Stimulated activated CD4-positive, alpha-beta T cell treated with anti-CD3 and anti-CD28 coated beads, Interleukin-2, amount 100 ng/mL, for 4 hours (primary cell): ENCODE measurements around the gene PROM2.

Experiments
- DNase-seq: peaks from one replicate; pipeline ENCODE4 v3.0.0-alpha.2; 2020; ENCODE audit warnings: low read depth

Gene PROM2

GRCh38 chr2:95307878-95308277 lies 33.6 kb downstream of the PROM2 start:
- no peak for DNase-seq

GRCh38 chr2:95308426-95308990 lies 34.3 kb downstream of the PROM2 start:
- DNase-seq, result no peak

GRCh38 chr2:95309599-95309998 lies 35.4 kb downstream of the PROM2 start:
- DNase-seq, result no peak

DNA sequence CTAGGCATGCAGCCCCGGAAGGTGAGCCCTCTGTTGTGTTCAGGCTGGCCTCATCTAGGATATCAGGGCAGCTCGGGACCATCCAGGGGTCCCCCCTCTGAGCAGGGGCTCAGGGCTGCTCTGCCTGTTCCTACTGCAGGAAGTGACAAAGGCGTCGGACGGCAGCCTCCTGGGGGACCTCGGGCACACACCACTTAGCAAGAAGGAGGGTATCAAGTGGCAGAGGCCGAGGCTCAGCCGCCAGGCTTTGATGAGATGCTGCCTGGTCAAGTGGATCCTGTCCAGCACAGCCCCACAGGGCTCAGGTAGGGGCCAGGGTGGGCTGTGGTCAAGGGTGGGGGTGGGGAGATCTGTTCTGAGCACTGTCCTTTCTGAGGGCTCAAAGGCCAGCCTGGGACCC lies 36.0 kb downstream of the PROM2 start:
- DNase-seq, result no peak

DNA sequence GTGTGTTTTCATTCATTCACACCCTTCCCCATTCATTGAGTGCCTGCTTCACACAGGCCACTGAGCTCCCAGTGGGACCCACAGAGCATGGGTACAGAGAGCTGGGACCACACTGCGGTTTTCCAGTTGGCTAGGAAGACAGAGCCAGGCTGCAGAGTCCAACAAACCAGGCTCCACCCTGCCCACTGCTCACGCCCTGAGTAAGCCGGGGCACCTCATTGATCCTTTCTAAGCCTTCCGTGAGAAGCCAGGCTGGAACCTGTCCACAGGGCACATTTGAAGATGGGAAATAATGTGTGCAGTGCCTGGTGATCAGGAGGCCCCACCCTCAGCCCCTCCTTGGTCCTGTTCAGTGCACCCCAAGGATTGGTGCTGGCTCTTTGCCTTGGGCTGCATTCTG lies 36.4 kb downstream of the PROM2 start:
- no peak for DNase-seq

DNA sequence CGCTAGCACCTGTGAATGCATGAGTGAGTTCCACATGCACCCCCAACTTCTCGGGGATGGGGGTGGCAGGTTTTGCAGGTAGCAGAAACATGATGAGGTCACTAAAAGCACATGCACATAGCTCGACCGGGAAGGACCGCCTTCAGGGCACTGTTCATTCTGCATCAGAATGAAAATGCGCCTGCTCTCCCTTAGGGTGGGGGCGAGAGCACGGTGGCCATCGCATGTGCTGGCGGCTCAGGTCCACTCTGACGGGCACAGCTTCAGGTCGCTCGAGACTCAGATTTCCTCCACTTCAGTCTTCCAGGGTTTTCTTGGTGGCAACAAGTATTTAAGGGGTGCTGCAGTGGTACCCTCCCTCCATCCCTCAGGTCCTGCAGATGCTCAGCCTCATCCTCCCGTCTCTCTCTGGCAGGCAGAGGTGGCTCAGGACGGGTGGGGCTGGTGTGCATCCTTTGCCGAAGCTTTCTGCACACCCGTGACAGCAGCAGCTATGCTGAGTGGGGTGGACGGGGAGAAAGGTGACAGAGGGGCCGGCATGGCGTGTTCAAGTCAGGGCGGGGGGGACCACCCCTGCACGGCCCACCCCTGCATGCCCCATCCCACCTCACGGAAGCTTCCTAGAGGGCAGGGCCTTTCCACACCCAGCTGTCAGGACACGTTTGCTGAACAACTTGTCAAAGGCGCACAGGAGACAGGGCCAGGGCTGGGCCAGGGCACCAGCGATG lies 37.7 kb downstream of the PROM2 start:
- no peak for DNase-seq

DNA sequence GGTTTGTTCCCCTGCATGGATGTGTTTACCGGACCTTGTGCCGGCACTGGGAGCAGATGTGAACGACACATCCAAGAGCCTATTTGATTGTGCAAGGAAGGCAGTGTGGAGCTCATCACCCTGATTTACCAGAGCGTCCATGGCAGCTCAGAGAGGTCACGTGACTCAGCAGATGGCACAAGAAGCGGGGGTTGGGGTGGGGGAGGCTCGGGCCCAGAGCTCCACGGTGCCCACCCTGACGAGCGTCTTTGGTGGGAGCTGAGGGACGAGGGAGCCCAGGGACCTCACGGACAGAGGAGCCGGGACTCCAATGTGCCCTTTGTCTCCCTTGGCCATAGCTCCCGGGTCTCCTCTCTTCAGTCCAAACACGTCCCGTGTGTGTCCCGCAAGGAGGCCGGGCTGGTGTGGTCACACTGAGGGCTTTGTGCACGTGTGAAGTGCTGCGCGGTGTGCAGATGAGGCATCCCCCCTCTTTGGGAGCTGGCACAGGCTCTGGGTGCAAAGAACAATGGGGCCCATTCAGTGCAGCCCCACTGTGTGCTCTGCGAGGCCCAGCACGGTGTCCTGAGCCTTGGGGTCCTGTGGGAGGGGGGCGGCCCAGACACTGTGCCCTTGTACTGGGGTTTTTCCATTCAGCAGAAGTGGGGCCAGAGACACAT lies 38.4 kb downstream of the PROM2 start:
- DNase-seq, result no peak

GRCh38 chr2:95313296-95314131 lies 39.3 kb downstream of the PROM2 start:
- DNase-seq, result no peak

DNA sequence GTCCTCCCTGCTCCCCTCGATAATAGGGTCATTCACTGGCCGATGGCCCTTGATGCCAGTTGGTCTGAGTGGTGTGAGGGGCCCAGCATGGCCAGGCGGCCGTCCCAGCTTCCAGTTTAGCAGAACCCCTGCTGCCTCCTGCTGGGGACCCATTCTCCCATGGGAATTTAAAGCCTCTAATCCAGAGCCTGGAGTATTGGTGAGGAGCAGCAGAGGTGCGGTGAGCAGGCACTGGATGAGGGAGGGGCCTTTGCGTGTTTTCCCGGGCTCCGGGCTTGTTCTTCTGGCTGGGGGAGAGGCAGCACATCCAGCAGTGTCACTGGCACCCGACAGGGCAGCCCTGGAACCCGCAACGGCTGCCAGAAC lies 40.3 kb downstream of the PROM2 start:
- no peak for DNase-seq

- no peak for DNase-seq
Measured at GRCh38 chr2:95314964-95315611, 40.8 kb downstream of the PROM2 start.

- no peak for DNase-seq
Measured at GRCh38 chr2:95315801-95316411, 41.7 kb downstream of the PROM2 start.

DNA sequence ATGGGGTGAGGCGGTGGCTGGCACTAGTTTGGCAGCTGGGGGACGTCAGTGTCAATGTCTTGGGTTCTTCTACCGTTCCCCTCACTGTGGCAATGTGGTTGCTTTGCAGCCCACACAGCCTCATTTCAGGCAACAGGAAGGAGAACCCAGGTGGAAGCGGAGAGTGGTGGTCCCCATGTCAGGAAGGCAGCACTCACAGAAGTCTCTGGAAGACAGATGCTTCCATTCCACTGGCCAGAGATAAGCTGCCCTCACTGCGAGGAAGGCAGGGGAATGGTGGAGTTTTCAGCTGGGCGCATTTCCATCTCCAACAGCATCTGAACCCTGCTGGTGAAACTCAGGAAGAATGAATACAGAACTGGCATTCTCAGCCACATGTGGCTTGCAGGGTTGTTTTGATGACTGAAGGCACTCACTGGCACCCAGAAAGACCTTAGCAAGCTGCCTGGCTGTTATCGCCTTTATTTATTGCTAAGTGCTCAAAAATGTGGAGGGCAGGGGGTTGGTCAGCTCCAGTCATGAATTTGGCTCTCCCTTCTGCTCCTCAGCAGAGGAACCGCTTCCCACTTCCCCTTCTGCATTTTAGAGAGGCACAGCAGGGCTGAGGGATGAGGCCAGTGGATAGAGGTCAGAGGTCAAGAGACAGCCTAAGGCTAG lies 42.3 kb downstream of the PROM2 start:
- no peak for DNase-seq

GRCh38 chr2:95317123-95317500 lies 42.9 kb downstream of the PROM2 start:
- no peak for DNase-seq

DNA sequence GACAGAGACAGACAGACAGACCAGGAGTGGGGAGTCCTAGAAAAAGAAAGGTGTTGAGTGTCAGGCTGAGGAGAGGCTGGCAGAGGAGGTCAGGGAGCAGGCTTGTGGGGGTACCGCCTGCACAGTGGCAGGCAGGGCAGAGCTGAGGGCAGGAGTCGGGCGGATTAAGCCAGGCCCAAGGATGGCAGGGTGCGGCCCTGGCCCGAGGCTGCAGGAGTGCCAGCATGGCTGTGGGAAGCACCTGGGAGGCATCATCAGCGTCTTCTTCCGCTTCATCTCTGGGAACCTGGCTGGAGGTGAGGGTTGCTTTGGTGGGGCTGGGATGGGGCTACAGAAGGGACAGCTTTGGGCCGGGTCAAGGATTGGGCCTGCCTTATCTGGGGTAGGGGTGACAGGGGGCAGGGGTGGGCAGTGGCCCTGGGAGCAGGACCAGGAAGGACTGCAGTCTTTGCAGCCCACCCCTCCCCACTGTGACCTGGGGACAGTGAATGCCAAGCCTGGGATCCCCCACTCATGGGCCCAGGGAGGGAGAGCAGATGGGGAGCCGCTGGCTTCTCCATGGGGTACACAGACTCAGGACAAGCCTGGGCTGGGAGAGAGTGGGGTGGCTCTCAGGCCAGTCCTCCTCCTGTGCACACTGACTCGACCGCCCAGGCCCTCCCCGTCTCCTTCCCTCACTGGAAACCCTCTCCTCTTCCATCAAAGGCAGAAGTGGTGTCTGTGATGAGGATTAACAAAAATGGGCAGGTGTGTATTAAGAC lies 43.6 kb downstream of the PROM2 start:
- no peak for DNase-seq

DNA sequence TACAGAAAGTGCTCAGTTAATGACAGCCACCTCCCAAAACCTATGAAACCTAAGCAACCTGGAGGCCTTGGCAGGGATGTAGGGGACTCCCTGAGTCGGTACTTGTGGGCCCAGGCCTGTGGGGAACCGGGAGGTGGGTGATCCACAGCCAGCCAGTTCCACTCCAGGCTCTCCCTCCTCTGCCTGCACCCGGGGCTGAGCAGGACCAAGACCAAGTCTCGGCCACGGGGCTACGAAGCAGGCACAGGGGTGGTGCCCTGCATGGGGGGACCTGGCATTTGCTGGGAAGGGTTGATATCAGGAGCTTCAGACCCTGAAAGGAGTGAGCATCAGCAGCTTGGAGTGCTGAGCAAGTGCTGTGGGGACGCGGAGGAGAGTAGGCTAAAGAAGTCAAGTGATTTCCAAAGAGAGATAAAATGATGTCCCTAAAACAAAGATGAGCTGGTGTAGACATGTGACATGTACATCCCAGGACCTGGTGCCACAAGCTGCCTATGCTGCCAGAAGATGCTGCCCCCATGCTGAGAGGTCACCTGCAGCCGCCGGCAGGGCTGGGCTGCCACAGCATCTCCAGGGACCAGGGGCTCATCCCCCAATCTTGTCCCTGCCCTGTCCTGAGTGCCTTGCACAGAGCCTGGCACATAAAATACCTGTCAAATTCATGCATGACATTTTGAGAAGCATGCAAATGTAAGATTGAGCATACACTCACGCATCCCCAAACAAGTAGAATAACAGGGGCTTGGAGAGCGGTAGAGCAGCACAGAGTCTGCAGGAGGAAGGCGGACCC lies 44.4 kb downstream of the PROM2 start:
- no peak for DNase-seq

- DNase-seq, result no peak
Measured at GRCh38 chr2:95319481-95320343, 45.5 kb downstream of the PROM2 start.

GRCh38 chr2:95320344-95320712 lies 46.1 kb downstream of the PROM2 start:
- no peak for DNase-seq

DNA sequence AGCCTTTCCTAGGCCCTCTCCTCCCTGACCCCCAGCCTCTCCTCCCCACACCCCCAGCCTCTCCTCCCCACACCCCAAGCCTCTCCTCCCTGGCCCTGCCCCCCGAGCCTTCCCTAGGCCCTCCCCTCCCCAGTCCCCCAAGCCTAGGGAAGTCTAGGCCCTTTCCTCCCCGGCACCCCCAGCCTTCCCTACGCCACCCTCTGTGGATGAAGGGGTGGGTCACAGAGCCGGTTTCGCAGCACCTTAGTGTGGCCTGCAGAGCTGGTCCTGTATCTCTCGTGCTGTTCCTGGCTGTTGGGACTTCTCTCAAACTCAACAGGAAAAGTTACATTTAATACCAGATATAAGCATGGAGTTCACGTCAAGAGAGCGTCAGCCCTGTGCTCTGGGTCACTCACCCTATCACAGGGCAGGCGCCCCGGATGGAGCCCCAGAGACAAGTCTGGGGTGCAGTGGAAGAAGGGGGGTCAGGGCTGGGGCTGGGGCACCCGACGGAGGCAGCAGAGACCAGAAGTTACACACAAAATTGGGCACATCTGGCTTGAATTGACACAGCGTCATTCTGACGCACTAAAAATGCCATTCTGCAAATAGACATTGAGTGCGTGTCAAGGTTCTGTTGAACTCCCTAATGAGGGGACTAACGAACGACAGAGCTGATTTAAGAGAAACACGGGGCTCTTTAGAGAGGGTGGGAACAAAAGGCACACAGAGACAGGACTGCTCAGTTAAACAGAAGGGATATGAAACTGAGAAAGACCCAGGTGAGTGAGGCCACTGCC lies 46.9 kb downstream of the PROM2 start:
- no peak for DNase-seq
